PC-3 (cell line): ENCODE data around the gene ATIC. TPM values are rescaled to one million over a fixed set of nuclear protein-coding genes. Genes with fewer than 3 reads are reported as not detected.

Experiments
- ATAC-seq: fragments of 200-7000 bp; cut with Tn5 transposase; 2 replicates; pipeline ENCODE4 v1.9.1; 2020; ENCODE audit warnings: mild to moderate bottlenecking, moderate library complexity
- BruUV-seq: library from RNA; stranded (reverse); fragments of 400-500 nt; replicated peaks from 2 replicates; lab custom pipeline; 2021; lab: Mats Ljungman, UMichigan
- CTCF ChIA-PET: fragments of 300-600 bp; sonication (Branson Sonifier 250); formaldehyde crosslinking; loops from one replicate; lab custom pipeline; 2022; ENCODE audit warnings: antibody characterized with exemption; lab: Charles Lee
- POLR2A ChIA-PET: fragments of 300-600 bp; sonication (Branson Sonifier 250); formaldehyde crosslinking; loops from one replicate; lab custom pipeline; 2022; ENCODE audit warnings: antibody characterized with exemption; ENCODE audit not compliant: unreplicated experiment; lab: Charles Lee
- DNase-seq: peaks from one replicate; pipeline ENCODE4 v3.0.0-alpha.2; 2015
- H2AFZ ChIP-seq: fragments of 300-600 bp; sonication (generic); 2 replicates; pipeline ENCODE4 v1.6.0; 2016; ENCODE audit warnings: antibody characterized with exemption, low read length
- H3F3A ChIP-seq: fragments of 300-600 bp; sonication (generic); one replicate; pipeline ENCODE4 v1.6.0; 2017; ENCODE audit warnings: antibody characterized with exemption, low read length, control low read depth, mild to moderate bottlenecking; ENCODE audit not compliant: unreplicated experiment
- H3K27ac ChIP-seq: fragments of 300-600 bp; sonication (generic); 2 replicates; pipeline ENCODE4 v1.5.1; 2016; ENCODE audit warnings: mild to moderate bottlenecking, low read length
- H3K27me3 ChIP-seq: fragments of 300-600 bp; sonication (generic); 2 replicates; pipeline ENCODE4 v1.6.1; 2016; ENCODE audit warnings: low read length, mixed read lengths
- H3K36me3 ChIP-seq: fragments of 300-600 bp; sonication (generic); 2 replicates; pipeline ENCODE4 v1.6.1; 2016; ENCODE audit warnings: low read depth, mixed run types, low read length, mixed read lengths
- H3K4me1 ChIP-seq: fragments of 300-600 bp; sonication (generic); 2 replicates; pipeline ENCODE4 v1.5.1; 2016; ENCODE audit warnings: low read length; ENCODE audit not compliant: insufficient read depth
- H3K4me2 ChIP-seq: fragments of 300-600 bp; sonication (generic); 2 replicates; pipeline ENCODE4 v1.6.0; 2016; ENCODE audit warnings: low read length
- H3K4me3 ChIP-seq: fragments of 300-600 bp; sonication (generic); 2 replicates; pipeline ENCODE4 v1.5.1; 2016; ENCODE audit warnings: mild to moderate bottlenecking, low read length, mixed read lengths
- H3K79me2 ChIP-seq: fragments of 300-600 bp; sonication (generic); 2 replicates; pipeline ENCODE4 v1.6.1; 2017; ENCODE audit warnings: low read length, mixed read lengths
- H3K9ac ChIP-seq: fragments of 300-600 bp; sonication (generic); 2 replicates; pipeline ENCODE4 v1.6.0; 2016; ENCODE audit warnings: mild to moderate bottlenecking, low read length
- H3K9me2 ChIP-seq: fragments of 300-600 bp; sonication (generic); replicated peaks from 2 replicates; pipeline ENCODE4 v1.6.1; 2016; ENCODE audit warnings: mixed run types, low read length, mixed read lengths
- H3K9me3 ChIP-seq: fragments of 300-600 bp; sonication (generic); 2 replicates; pipeline ENCODE4 v1.6.1; 2016; ENCODE audit warnings: low read length, mixed read lengths
- H4K20me1 ChIP-seq: fragments of 300-600 bp; sonication (generic); 2 replicates; pipeline ENCODE4 v1.6.1; 2016; ENCODE audit warnings: low read length, mixed read lengths
- CTCF ChIP-seq: fragments of 300-600 bp; sonication (generic); conservative IDR thresholded peaks from 2 replicates; pipeline ENCODE4 v1.5.1; 2017; ENCODE audit warnings: antibody characterized with exemption, low read depth, mild to moderate bottlenecking, low read length
- EZH2 ChIP-seq: fragments of 300-600 bp; sonication (generic); IDR thresholded peaks from one replicate; pipeline ENCODE4 v1.6.1; 2017; ENCODE audit warnings: antibody characterized with exemption, mild to moderate bottlenecking, low read length; ENCODE audit not compliant: unreplicated experiment
- EZH2phosphoT487 ChIP-seq: fragments of 300-600 bp; sonication (generic); IDR thresholded peaks from 2 replicates; pipeline ENCODE4 v1.6.1; 2018; ENCODE audit warnings: mild to moderate bottlenecking, antibody characterized with exemption, low read length, borderline replicate concordance
- intact Hi-C: fragments of 100-400 bp; cut with micrococcal nuclease; formaldehyde crosslinking; loops from 2 replicates; pipeline ENCODE4 v1.9.0; 2023
- total RNA-seq: library from RNA; depleted of rRNA; stranded (reverse); fragments of >200 nt; gene quantifications from 2 replicates; pipeline ENCODE4 v1.2.3, GENCODE V29; 2014

ATIC gene
- total RNA-seq, 1 experiment from 2014 or later, result 41.7 TPM

- Histone ChIP-seq H3K79me2 (no peaks in the 10 kb centered on the region), H4K20me1 (no peaks in the 10 kb centered on the region), H3K4me2 (no peak overlapping the region), H3K4me1 (no peaks in the 10 kb centered on the region), H3K9ac (no peak overlapping the region), H3K4me3 (no peak overlapping the region), H3K27me3 (no peaks in the 10 kb centered on the region), H3F3A (no peaks in the 10 kb centered on the region), H2AFZ (no peak overlapping the region), H3K27ac (no peak overlapping the region), H3K9me2 (no peaks in the 10 kb centered on the region), H3K36me3 (peaks cover 72% of the 10 kb centered on the region), H3K9me3 (no peaks in the 10 kb centered on the region)
- CTCF ChIA-PET, result no interaction called here
- ATAC-seq (no peak), DNase-seq (no peak)
- BruUV-seq, result no TSS peak
- POLR2A ChIA-PET, result no interaction called here
- intact Hi-C loops, result no loop called here
- TF ChIP-seq CTCF (no peak), EZH2 (no peak), EZH2phosphoT487 (no peak)
Measured at GRCh38 chr2:215367662-215368492, 56.0 kb downstream of the ATIC start.

DNA sequence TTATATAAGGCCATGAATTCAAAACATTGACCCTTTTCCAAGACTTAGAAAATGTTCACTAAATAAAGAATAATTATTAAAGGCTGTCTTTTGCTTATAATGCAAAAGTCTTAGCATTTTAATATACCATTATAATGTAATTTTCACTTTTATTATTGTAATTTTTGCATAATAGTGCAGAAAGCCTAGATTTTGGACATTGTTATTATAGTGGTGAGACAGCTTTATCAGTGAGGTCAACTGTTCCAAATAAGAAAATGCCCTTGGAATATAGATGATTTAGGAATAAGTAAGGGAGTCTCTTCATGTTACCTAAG is 56.6 kb downstream of the ATIC start:
- ATAC-seq (no peak), DNase-seq (no peak)
- TF ChIP-seq CTCF (no peak), EZH2phosphoT487 (no peak), EZH2 (no peak)
- Histone ChIP-seq H3K4me1 (no peaks in the 10 kb centered on the region), H3K79me2 (no peaks in the 10 kb centered on the region), H3K27ac (no peak overlapping the region), H3K9ac (no peak overlapping the region), H3K36me3 (peaks cover 67% of the 10 kb centered on the region), H3K9me2 (no peaks in the 10 kb centered on the region), H4K20me1 (no peaks in the 10 kb centered on the region), H2AFZ (no peak overlapping the region), H3K4me3 (no peak overlapping the region), H3K9me3 (no peaks in the 10 kb centered on the region), H3K27me3 (no peaks in the 10 kb centered on the region), H3K4me2 (no peak overlapping the region), H3F3A (no peaks in the 10 kb centered on the region)
- POLR2A ChIA-PET, result no interaction called here
- CTCF ChIA-PET, result no interaction called here
- BruUV-seq, result no TSS peak
- intact Hi-C loops, result no loop called here

DNA sequence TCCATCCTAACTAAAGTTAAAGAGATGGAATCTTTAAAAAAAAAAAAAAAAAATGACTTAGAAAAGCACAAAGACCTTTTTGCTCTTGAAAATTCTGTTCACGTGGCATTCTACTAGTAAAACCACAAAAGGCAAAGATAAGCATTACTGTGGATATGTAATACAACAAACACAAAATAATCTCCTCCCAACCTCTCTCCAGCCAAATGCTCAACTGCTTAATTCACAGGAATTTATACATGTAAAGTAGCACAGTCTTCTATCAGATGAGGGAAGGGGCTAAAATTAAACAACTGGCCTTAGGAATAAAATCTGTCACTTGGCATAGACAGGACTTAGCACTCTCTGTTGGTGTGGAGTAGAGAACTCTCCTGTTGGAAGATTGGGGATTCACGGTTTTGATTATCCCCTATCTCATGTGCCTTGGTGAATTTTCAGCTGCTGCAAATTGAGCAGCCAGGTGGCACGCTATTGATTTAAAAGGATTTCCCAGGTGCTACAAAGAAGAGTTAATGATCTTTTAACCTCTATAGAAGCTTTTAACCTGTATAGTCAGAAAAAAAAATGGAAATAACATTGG is 57.4 kb downstream of the ATIC start:
- DNase-seq (no peak), ATAC-seq (no peak)
- ChIA-PET CTCF (no interaction called here), POLR2A (no interaction called here)
- TF ChIP-seq EZH2phosphoT487 (no peak), CTCF (no peak), EZH2 (no peak)
- H3K4me2 ChIP-seq, result no peak overlapping the region
- peaks cover 63% of the 10 kb centered on the region for H3K36me3 ChIP-seq
- no peak overlapping the region for H3K27ac ChIP-seq
- no peak overlapping the region for H3K4me3 ChIP-seq
- H3K27me3 ChIP-seq, result no peaks in the 10 kb centered on the region
- intact Hi-C loops, result no loop called here
- no peak overlapping the region for H3K9ac ChIP-seq
- H3K9me2 ChIP-seq, result no peaks in the 10 kb centered on the region
- H4K20me1 ChIP-seq, result no peaks in the 10 kb centered on the region
- no peaks in the 10 kb centered on the region for H3K4me1 ChIP-seq
- no peaks in the 10 kb centered on the region for H3F3A ChIP-seq
- no TSS peak for BruUV-seq
- no peak overlapping the region for H2AFZ ChIP-seq
- H3K9me3 ChIP-seq, result no peaks in the 10 kb centered on the region
- H3K79me2 ChIP-seq, result no peaks in the 10 kb centered on the region
